Trophoblast cell (in vitro differentiated cells and primary cell): ENCODE results near the gene MRTFB.

Experiments
- DNase-seq, 2 donors: peaks; one replicate each; pipeline ENCODE4 v3.0.0-alpha.2; 2016
- H2AFZ ChIP-seq: 2 replicates; pipeline ENCODE4 v1.6.1; 2013; ENCODE audit warnings: low read length, moderate library complexity, mild to moderate bottlenecking; ENCODE audit not compliant: insufficient read depth, poor library complexity
- H2AK5ac ChIP-seq: 2 replicates; pipeline ENCODE4 v1.6.1; 2013; ENCODE audit warnings: mild to moderate bottlenecking, low read length
- H2BK120ac ChIP-seq: 2 replicates; pipeline ENCODE4 v1.6.1; 2013; ENCODE audit warnings: low read length, mild to moderate bottlenecking, moderate library complexity; ENCODE audit not compliant: insufficient read depth, poor library complexity
- H2BK12ac ChIP-seq: 2 replicates; pipeline ENCODE4 v1.6.1; 2013; ENCODE audit warnings: mild to moderate bottlenecking, low read length, moderate library complexity
- H2BK5ac ChIP-seq: 2 replicates; pipeline ENCODE4 v1.6.1; 2013; ENCODE audit warnings: low read length, low read depth, moderate library complexity, mild to moderate bottlenecking; ENCODE audit not compliant: poor library complexity
- H3K14ac ChIP-seq: 2 replicates; pipeline ENCODE4 v1.6.1; 2013; ENCODE audit warnings: mild to moderate bottlenecking, low read length
- H3K18ac ChIP-seq: 2 replicates; pipeline ENCODE4 v1.6.1; 2013; ENCODE audit warnings: mild to moderate bottlenecking, low read length
- H3K23ac ChIP-seq: 2 replicates; pipeline ENCODE4 v1.6.1; 2013; ENCODE audit warnings: low read length
- H3K27ac ChIP-seq: 2 replicates; pipeline ENCODE4 v1.5.1; 2013; ENCODE audit warnings: low read depth, mild to moderate bottlenecking, inconsistent platforms, low read length, moderate library complexity
- H3K27me3 ChIP-seq: 2 replicates; pipeline ENCODE4 v1.6.1; 2013; ENCODE audit warnings: inconsistent platforms, mild to moderate bottlenecking, low read length, moderate library complexity; ENCODE audit not compliant: insufficient read depth
- H3K36me3 ChIP-seq, 2 experiments: 1 replicate in 1 of 2; 2 replicates in 1 of 2; pipeline ENCODE4 v1.6.1; 2013; ENCODE audit warnings: low read length in 2 of 2, mild to moderate bottlenecking in 2 of 2, moderate library complexity in 1 of 2; ENCODE audit not compliant: insufficient read depth in 2 of 2, control insufficient read depth in 1 of 2
- H3K4ac ChIP-seq: 2 replicates; pipeline ENCODE4 v1.6.1; 2013; ENCODE audit warnings: low read depth, mild to moderate bottlenecking, low read length, moderate library complexity
- H3K4me1 ChIP-seq, 2 experiments: 1 replicate in 1 of 2; 2 replicates in 1 of 2; pipeline ENCODE4 v1.6.1; 2013; ENCODE audit warnings: low read length in 2 of 2, mild to moderate bottlenecking in 2 of 2, moderate library complexity in 1 of 2; ENCODE audit not compliant: insufficient read depth in 2 of 2, control insufficient read depth in 1 of 2
- H3K4me2 ChIP-seq: 2 replicates; pipeline ENCODE4 v1.6.1; 2013; ENCODE audit warnings: inconsistent platforms, mild to moderate bottlenecking, low read length, moderate library complexity
- H3K4me3 ChIP-seq: 2 replicates; pipeline ENCODE4 v1.5.1; 2013; ENCODE audit warnings: mild to moderate bottlenecking, low read depth, low read length, inconsistent platforms
- H3K79me1 ChIP-seq: one replicate; pipeline ENCODE4 v1.6.1; 2013; ENCODE audit warnings: low read length
- H3K79me2 ChIP-seq: 2 replicates; pipeline ENCODE4 v1.6.1; 2013; ENCODE audit warnings: low read length, mild to moderate bottlenecking; ENCODE audit not compliant: control insufficient read depth, insufficient read depth, poor library complexity
- H3K9ac ChIP-seq: 2 replicates; pipeline ENCODE4 v1.6.1; 2013; ENCODE audit warnings: mild to moderate bottlenecking, low read length
- H3K9me3 ChIP-seq: 2 replicates; pipeline ENCODE4 v1.6.1; 2013; ENCODE audit warnings: low read depth, mild to moderate bottlenecking, control low read depth, inconsistent platforms, low read length; ENCODE audit not compliant: insufficient read depth
- H4K12ac ChIP-seq: 2 replicates; pipeline ENCODE4 v1.6.1; 2013; ENCODE audit warnings: low read depth, mild to moderate bottlenecking, low read length, moderate library complexity
- H4K8ac ChIP-seq: 2 replicates; pipeline ENCODE4 v1.6.1; 2013; ENCODE audit warnings: low read depth, mild to moderate bottlenecking, low read length, moderate library complexity
- H4K91ac ChIP-seq: one replicate; pipeline ENCODE4 v1.6.1; 2013; ENCODE audit warnings: low read depth, mild to moderate bottlenecking, low read length, moderate library complexity
- WGBS: extraction: QIAGEN DNeasy Blood & Tissue Kit; methylation state at CpG from one replicate; pipeline ENCODE4 v1.1.7; 2013; ENCODE audit warnings: missing lambda C conversion rate; ENCODE audit not compliant: insufficient read length, insufficient coverage; ENCODE audit errors: extremely low coverage; 5-methylcytosine and 5-hydroxymethylcytosine counted together

The MRTFB gene

DNA sequence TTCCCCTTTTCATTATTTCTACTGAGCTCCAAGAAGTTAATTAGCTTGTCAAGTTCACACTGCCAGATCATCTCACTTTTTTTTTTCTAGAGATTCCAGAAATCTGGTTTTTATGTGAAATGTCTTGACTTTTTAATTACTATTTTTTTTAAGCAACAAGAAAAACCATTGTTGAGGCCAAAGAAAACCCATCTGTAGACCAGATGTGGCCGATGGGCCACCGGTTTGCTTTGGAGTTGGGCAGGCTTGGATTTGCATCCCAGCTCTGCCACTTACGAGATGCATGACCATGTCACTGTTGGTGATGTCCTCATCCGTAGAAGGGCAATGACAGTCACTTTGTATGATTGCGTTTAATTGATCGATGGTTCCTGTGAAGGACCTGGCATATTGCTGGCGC lies 34.2 kb upstream of the MRTFB start:
- Histone ChIP-seq H3K79me1 (no peaks in the 10 kb centered on the region), H3K18ac (no peak overlapping the region), H2BK5ac (no peak overlapping the region), H3K4me3 (no peak overlapping the region), H2AK5ac (no peak overlapping the region), H3K9ac (no peak overlapping the region), H2AFZ (no peak overlapping the region), H3K9me3 (no peaks in the 10 kb centered on the region), H2BK12ac (no peak overlapping the region), H3K27me3 (no peaks in the 10 kb centered on the region), H3K36me3 (no peaks in the 10 kb centered on the region), H4K12ac (no peak overlapping the region), H3K4me2 (no peak overlapping the region), H3K4me1 (no peaks in the 10 kb centered on the region), H4K8ac (no peak overlapping the region), H3K27ac (no peak overlapping the region), H4K91ac (no peak overlapping the region), H3K4ac (no peak overlapping the region), H3K14ac (no peak overlapping the region), H3K79me2 (no peaks in the 10 kb centered on the region), H3K23ac (no peak overlapping the region), H2BK120ac (no peak overlapping the region)
- no peak for DNase-seq
- WGBS: no CpG with 5 or more reads among the region's 7 CpGs

DNA sequence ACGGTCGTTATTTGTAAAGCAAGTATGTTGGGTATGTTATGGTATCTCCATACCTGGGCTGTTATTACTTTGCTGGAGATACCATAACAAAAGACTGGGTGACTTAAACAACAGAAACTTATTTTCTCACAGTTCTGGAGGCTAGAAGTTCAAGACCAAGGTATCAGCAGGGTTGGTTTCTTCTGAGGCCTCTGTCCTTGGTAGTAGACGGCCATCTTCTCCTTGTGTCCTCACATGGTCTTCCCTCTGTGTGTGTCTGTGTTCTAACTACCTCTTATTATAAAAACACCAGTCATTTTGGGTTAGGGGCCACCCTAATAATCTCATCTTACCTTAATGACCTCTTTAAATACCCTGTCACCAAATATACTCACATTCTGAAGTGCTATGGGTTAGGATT lies 33.2 kb upstream of the MRTFB start:
- H3K27me3 ChIP-seq: no peaks in the 10 kb centered on the region
- H2BK120ac ChIP-seq: no peak overlapping the region
- no peak for DNase-seq
- H2BK12ac ChIP-seq: no peak overlapping the region
- no peak overlapping the region for H2AK5ac ChIP-seq
- no peaks in the 10 kb centered on the region for H3K4me1 ChIP-seq
- no peaks in the 10 kb centered on the region for H3K36me3 ChIP-seq
- H3K23ac ChIP-seq: no peak overlapping the region
- no peak overlapping the region for H3K14ac ChIP-seq
- no peak overlapping the region for H2AFZ ChIP-seq
- no peak overlapping the region for H3K9ac ChIP-seq
- H3K4ac ChIP-seq: no peak overlapping the region
- no peak overlapping the region for H3K18ac ChIP-seq
- H4K8ac ChIP-seq: no peak overlapping the region
- H3K79me1 ChIP-seq: no peaks in the 10 kb centered on the region
- no peaks in the 10 kb centered on the region for H3K79me2 ChIP-seq
- no peak overlapping the region for H3K4me2 ChIP-seq
- no peak overlapping the region for H4K91ac ChIP-seq
- no peaks in the 10 kb centered on the region for H3K9me3 ChIP-seq
- WGBS: no CpG with 5 or more reads among the region's 3 CpGs
- no peak overlapping the region for H2BK5ac ChIP-seq
- no peak overlapping the region for H4K12ac ChIP-seq
- no peak overlapping the region for H3K27ac ChIP-seq
- H3K4me3 ChIP-seq: no peak overlapping the region

DNA sequence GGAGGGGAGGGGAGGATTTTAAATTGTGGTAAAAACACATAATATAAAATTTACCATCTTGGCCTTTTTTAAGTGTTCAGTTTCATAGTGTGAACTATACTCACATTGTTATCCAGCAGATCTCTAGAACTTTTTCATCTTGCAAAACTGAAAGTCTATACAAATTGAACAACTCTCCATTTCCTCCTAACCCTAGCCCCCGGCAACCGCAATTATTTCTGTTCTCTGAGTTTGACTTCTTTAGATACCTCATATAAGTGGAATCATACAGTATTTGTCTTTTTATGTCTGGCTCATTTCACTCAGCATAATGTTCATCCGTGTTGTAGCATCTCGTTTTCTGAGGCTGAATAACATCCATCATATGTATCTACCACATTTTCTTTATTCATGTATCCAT lies 30.0 kb upstream of the MRTFB start:
- no peak overlapping the region for H2BK12ac ChIP-seq
- no peaks in the 10 kb centered on the region for H3K9me3 ChIP-seq
- no peak overlapping the region for H4K91ac ChIP-seq
- no peaks in the 10 kb centered on the region for H3K36me3 ChIP-seq
- H4K12ac ChIP-seq: no peak overlapping the region
- no peak overlapping the region for H2AFZ ChIP-seq
- no peak overlapping the region for H3K14ac ChIP-seq
- no peaks in the 10 kb centered on the region for H3K79me2 ChIP-seq
- H3K4me3 ChIP-seq: no peak overlapping the region
- H2BK5ac ChIP-seq: no peak overlapping the region
- no peak overlapping the region for H3K9ac ChIP-seq
- no peak overlapping the region for H4K8ac ChIP-seq
- no peak overlapping the region for H3K18ac ChIP-seq
- no peak overlapping the region for H3K4ac ChIP-seq
- WGBS: no CpG with 5 or more reads among the region's 4 CpGs
- H2BK120ac ChIP-seq: no peak overlapping the region
- H3K23ac ChIP-seq: no peak overlapping the region
- H2AK5ac ChIP-seq: no peak overlapping the region
- DNase-seq: no peak
- no peak overlapping the region for H3K4me2 ChIP-seq
- H3K4me1 ChIP-seq: no peaks in the 10 kb centered on the region
- H3K27ac ChIP-seq: no peak overlapping the region
- H3K27me3 ChIP-seq: no peaks in the 10 kb centered on the region
- H3K79me1 ChIP-seq: no peaks in the 10 kb centered on the region

DNA sequence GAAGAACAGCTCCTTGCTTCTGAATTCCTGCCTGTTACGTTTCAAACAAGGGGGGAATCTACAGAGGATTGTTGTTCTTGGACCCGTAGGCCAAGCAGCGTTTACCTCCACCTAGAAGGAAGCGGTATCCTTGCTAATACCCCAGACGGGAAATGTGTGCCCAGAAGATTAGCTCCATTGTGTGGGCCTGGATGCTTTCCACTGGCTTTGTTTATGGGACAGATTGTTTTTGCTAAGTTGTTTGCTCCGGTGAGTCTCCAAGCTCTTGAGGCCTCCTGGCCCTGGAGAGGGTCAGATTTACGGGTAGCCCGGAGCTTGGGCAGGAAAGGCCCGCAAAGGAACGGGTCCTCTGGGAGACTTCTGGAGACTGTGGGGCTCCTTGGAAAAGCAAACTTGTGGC lies 28.4 kb upstream of the MRTFB start:
- H3K79me1 ChIP-seq: no peaks in the 10 kb centered on the region
- H3K18ac ChIP-seq: no peak overlapping the region
- H4K12ac ChIP-seq: no peak overlapping the region
- H3K4me1 ChIP-seq: no peaks in the 10 kb centered on the region
- no peak overlapping the region for H2AK5ac ChIP-seq
- H3K36me3 ChIP-seq: no peaks in the 10 kb centered on the region
- no peak overlapping the region for H3K4me3 ChIP-seq
- H4K8ac ChIP-seq: no peak overlapping the region
- WGBS: no CpG with 5 or more reads among the region's 10 CpGs
- no peaks in the 10 kb centered on the region for H3K9me3 ChIP-seq
- DNase-seq: no peak
- no peak overlapping the region for H3K4ac ChIP-seq
- H2BK5ac ChIP-seq: no peak overlapping the region
- H3K27ac ChIP-seq: no peak overlapping the region
- H3K27me3 ChIP-seq: no peaks in the 10 kb centered on the region
- H4K91ac ChIP-seq: no peak overlapping the region
- H3K79me2 ChIP-seq: no peaks in the 10 kb centered on the region
- no peak overlapping the region for H3K14ac ChIP-seq
- H2BK120ac ChIP-seq: no peak overlapping the region
- no peak overlapping the region for H3K4me2 ChIP-seq
- H3K9ac ChIP-seq: no peak overlapping the region
- no peak overlapping the region for H2BK12ac ChIP-seq
- H2AFZ ChIP-seq: no peak overlapping the region
- no peak overlapping the region for H3K23ac ChIP-seq
